HL-60 (cell line): ENCODE measurements around the gene TEAD4.

Experiments used
- POLR2AphosphoS5 ChIP-seq: IDR thresholded peaks from 2 replicates; pipeline ENCODE4 v1.6.1; 2012; ENCODE audit warnings: low read depth
- TF ChIP-seq, protein P1 (sequence below): IDR thresholded peaks from 2 replicates; pipeline ENCODE4 v1.6.1; 2012; ENCODE audit warnings: low read depth; ENCODE audit not compliant: insufficient replicate concordance
- TF ChIP-seq, protein P2 (sequence below): IDR thresholded peaks from one replicate; pipeline ENCODE4 v1.5.1; 2011; ENCODE audit warnings: low read length, control low read depth, inconsistent platforms; ENCODE audit not compliant: insufficient read depth

DNA sequence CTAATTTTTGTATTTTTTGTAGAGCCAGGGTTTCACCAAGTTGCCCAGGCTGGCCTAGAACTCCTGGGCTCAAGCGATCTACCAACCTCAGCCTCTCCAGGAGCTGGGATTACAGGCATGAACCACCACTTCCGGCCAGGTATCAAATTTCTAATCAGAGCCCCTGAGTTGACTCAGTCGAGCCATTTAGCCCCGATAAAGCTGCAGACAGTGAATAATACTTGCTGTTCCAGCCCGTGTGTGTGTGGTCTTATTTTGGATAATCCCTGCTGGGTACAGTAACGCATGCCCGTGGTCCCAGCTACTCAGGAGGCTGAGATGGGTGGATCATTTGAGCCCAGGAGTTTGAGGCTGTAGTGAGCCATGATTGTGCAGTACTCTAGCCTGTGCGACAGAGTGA is 57.0 kb downstream of the TEAD4 start:
- TF ChIP-seq, protein P1, sequence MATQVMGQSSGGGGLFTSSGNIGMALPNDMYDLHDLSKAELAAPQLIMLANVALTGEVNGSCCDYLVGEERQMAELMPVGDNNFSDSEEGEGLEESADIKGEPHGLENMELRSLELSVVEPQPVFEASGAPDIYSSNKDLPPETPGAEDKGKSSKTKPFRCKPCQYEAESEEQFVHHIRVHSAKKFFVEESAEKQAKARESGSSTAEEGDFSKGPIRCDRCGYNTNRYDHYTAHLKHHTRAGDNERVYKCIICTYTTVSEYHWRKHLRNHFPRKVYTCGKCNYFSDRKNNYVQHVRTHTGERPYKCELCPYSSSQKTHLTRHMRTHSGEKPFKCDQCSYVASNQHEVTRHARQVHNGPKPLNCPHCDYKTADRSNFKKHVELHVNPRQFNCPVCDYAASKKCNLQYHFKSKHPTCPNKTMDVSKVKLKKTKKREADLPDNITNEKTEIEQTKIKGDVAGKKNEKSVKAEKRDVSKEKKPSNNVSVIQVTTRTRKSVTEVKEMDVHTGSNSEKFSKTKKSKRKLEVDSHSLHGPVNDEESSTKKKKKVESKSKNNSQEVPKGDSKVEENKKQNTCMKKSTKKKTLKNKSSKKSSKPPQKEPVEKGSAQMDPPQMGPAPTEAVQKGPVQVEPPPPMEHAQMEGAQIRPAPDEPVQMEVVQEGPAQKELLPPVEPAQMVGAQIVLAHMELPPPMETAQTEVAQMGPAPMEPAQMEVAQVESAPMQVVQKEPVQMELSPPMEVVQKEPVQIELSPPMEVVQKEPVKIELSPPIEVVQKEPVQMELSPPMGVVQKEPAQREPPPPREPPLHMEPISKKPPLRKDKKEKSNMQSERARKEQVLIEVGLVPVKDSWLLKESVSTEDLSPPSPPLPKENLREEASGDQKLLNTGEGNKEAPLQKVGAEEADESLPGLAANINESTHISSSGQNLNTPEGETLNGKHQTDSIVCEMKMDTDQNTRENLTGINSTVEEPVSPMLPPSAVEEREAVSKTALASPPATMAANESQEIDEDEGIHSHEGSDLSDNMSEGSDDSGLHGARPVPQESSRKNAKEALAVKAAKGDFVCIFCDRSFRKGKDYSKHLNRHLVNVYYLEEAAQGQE, result no peak
- TF ChIP-seq, protein P2, sequence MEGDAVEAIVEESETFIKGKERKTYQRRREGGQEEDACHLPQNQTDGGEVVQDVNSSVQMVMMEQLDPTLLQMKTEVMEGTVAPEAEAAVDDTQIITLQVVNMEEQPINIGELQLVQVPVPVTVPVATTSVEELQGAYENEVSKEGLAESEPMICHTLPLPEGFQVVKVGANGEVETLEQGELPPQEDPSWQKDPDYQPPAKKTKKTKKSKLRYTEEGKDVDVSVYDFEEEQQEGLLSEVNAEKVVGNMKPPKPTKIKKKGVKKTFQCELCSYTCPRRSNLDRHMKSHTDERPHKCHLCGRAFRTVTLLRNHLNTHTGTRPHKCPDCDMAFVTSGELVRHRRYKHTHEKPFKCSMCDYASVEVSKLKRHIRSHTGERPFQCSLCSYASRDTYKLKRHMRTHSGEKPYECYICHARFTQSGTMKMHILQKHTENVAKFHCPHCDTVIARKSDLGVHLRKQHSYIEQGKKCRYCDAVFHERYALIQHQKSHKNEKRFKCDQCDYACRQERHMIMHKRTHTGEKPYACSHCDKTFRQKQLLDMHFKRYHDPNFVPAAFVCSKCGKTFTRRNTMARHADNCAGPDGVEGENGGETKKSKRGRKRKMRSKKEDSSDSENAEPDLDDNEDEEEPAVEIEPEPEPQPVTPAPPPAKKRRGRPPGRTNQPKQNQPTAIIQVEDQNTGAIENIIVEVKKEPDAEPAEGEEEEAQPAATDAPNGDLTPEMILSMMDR, result no peak
- no peak for TF ChIP-seq POLR2AphosphoS5
